ENCODE data around the gene PGBD5. TPM values are rescaled to one million over a fixed set of nuclear protein-coding genes. Genes with fewer than 3 reads are reported as not detected.

PGBD5 gene
- polyA plus RNA-seq, 1 donor: 1.6 TPM

- Histone ChIP-seq H3K27me3 (ENCODE audit: control insufficient read depth, insufficient read depth, low read length) (no peaks in the 10 kb centered on the region), H3K9me3 (ENCODE audit: control insufficient read depth, low read depth, low read length) (no peaks in the 10 kb centered on the region), H3K27ac (ENCODE audit: low read length) (no peak overlapping the region), H3K4me3 (ENCODE audit: low read length) (no peak overlapping the region), H3K36me3 (ENCODE audit: control insufficient read depth, insufficient read depth, low read length) (no peaks in the 10 kb centered on the region), H3K4me1 (ENCODE audit: control insufficient read depth, insufficient read depth, low read length) (no peaks in the 10 kb centered on the region)
- DNase-seq: no peak
- WGBS (ENCODE audit: insufficient coverage, low lambda C conversion rate): no CpG with 5 or more reads among the region's 17 CpGs
Observed at GRCh38 chr1:230319014-230319747, 107.0 kb downstream of the PGBD5 start.

- WGBS (ENCODE audit: insufficient coverage, low lambda C conversion rate): 42% methylated on average over 2 of the region's 23 CpGs
- H3K27me3 ChIP-seq (ENCODE audit: control insufficient read depth, insufficient read depth, low read length): no peaks in the 10 kb centered on the region
- no peaks in the 10 kb centered on the region for H3K9me3 ChIP-seq (ENCODE audit: control insufficient read depth, low read depth, low read length)
- no peak for DNase-seq
- no peak overlapping the region for H3K27ac ChIP-seq (ENCODE audit: low read length)
- no peak overlapping the region for H3K4me3 ChIP-seq (ENCODE audit: low read length)
- no peaks in the 10 kb centered on the region for H3K4me1 ChIP-seq (ENCODE audit: control insufficient read depth, insufficient read depth, low read length)
- H3K36me3 ChIP-seq (ENCODE audit: control insufficient read depth, insufficient read depth, low read length): no peaks in the 10 kb centered on the region
Observed at GRCh38 chr1:230317823-230318819, 108.0 kb downstream of the PGBD5 start.

GRCh38 chr1:230316864-230317745 is 109.0 kb downstream of the PGBD5 start:
- no peaks in the 10 kb centered on the region for H3K27me3 ChIP-seq (ENCODE audit: control insufficient read depth, insufficient read depth, low read length)
- no CpG with 5 or more reads among the region's 23 CpGs for WGBS (ENCODE audit: insufficient coverage, low lambda C conversion rate)
- H3K27ac ChIP-seq (ENCODE audit: low read length): no peak overlapping the region
- H3K36me3 ChIP-seq (ENCODE audit: control insufficient read depth, insufficient read depth, low read length): no peaks in the 10 kb centered on the region
- DNase-seq: no peak
- H3K4me1 ChIP-seq (ENCODE audit: control insufficient read depth, insufficient read depth, low read length): no peaks in the 10 kb centered on the region
- H3K9me3 ChIP-seq (ENCODE audit: control insufficient read depth, low read depth, low read length): no peaks in the 10 kb centered on the region
- no peak overlapping the region for H3K4me3 ChIP-seq (ENCODE audit: low read length)

- Histone ChIP-seq H3K9me3 (ENCODE audit: control insufficient read depth, low read depth, low read length) (no peaks in the 10 kb centered on the region), H3K4me1 (ENCODE audit: control insufficient read depth, insufficient read depth, low read length) (no peaks in the 10 kb centered on the region), H3K27me3 (ENCODE audit: control insufficient read depth, insufficient read depth, low read length) (no peaks in the 10 kb centered on the region), H3K4me3 (ENCODE audit: low read length) (no peak overlapping the region), H3K36me3 (ENCODE audit: control insufficient read depth, insufficient read depth, low read length) (no peaks in the 10 kb centered on the region), H3K27ac (ENCODE audit: low read length) (no peak overlapping the region)
- no CpG with 5 or more reads among the region's 6 CpGs for WGBS (ENCODE audit: insufficient coverage, low lambda C conversion rate)
- DNase-seq: no peak
Observed at GRCh38 chr1:230315099-230315498, 111.0 kb downstream of the PGBD5 start.

- H3K4me3 ChIP-seq (ENCODE audit: low read length): no peak overlapping the region
- H3K4me1 ChIP-seq (ENCODE audit: control insufficient read depth, insufficient read depth, low read length): no peaks in the 10 kb centered on the region
- WGBS (ENCODE audit: insufficient coverage, low lambda C conversion rate): no CpG with 5 or more reads among the region's 8 CpGs
- no peak overlapping the region for H3K27ac ChIP-seq (ENCODE audit: low read length)
- no peaks in the 10 kb centered on the region for H3K9me3 ChIP-seq (ENCODE audit: control insufficient read depth, low read depth, low read length)
- no peaks in the 10 kb centered on the region for H3K27me3 ChIP-seq (ENCODE audit: control insufficient read depth, insufficient read depth, low read length)
- H3K36me3 ChIP-seq (ENCODE audit: control insufficient read depth, insufficient read depth, low read length): no peaks in the 10 kb centered on the region
- no peak for DNase-seq
Observed at GRCh38 chr1:230314142-230314470, 112.0 kb downstream of the PGBD5 start.

- Histone ChIP-seq H3K4me1 (ENCODE audit: control insufficient read depth, insufficient read depth, low read length) (no peaks in the 10 kb centered on the region), H3K36me3 (ENCODE audit: control insufficient read depth, insufficient read depth, low read length) (no peaks in the 10 kb centered on the region), H3K27ac (ENCODE audit: low read length) (no peak overlapping the region), H3K9me3 (ENCODE audit: control insufficient read depth, low read depth, low read length) (no peaks in the 10 kb centered on the region), H3K27me3 (ENCODE audit: control insufficient read depth, insufficient read depth, low read length) (no peaks in the 10 kb centered on the region), H3K4me3 (ENCODE audit: low read length) (no peak overlapping the region)
- WGBS (ENCODE audit: insufficient coverage, low lambda C conversion rate): 0% methylated on average over 1 of the region's 12 CpGs
- DNase-seq: no peak
Observed at GRCh38 chr1:230313453-230314141, 112.5 kb downstream of the PGBD5 start.

- Histone ChIP-seq H3K4me3 (ENCODE audit: low read length) (no peak overlapping the region), H3K27me3 (ENCODE audit: control insufficient read depth, insufficient read depth, low read length) (no peaks in the 10 kb centered on the region), H3K36me3 (ENCODE audit: control insufficient read depth, insufficient read depth, low read length) (no peaks in the 10 kb centered on the region), H3K27ac (ENCODE audit: low read length) (no peak overlapping the region), H3K9me3 (ENCODE audit: control insufficient read depth, low read depth, low read length) (no peaks in the 10 kb centered on the region), H3K4me1 (ENCODE audit: control insufficient read depth, insufficient read depth, low read length) (no peaks in the 10 kb centered on the region)
- no peak for DNase-seq
- no CpG with 5 or more reads among the region's 3 CpGs for WGBS (ENCODE audit: insufficient coverage, low lambda C conversion rate)
Observed at GRCh38 chr1:230312676-230313075, 113.5 kb downstream of the PGBD5 start.

GRCh38 chr1:230310381-230311163 is 115.6 kb downstream of the PGBD5 start:
- Histone ChIP-seq H3K36me3 (ENCODE audit: control insufficient read depth, insufficient read depth, low read length) (no peaks in the 10 kb centered on the region), H3K4me1 (ENCODE audit: control insufficient read depth, insufficient read depth, low read length) (no peaks in the 10 kb centered on the region), H3K4me3 (ENCODE audit: low read length) (no peak overlapping the region), H3K27me3 (ENCODE audit: control insufficient read depth, insufficient read depth, low read length) (no peaks in the 10 kb centered on the region), H3K9me3 (ENCODE audit: control insufficient read depth, low read depth, low read length) (no peaks in the 10 kb centered on the region), H3K27ac (ENCODE audit: low read length) (no peak overlapping the region)
- WGBS (ENCODE audit: insufficient coverage, low lambda C conversion rate): no CpG with 5 or more reads among the region's 14 CpGs
- peak; percentile 50 to 67 for DNase-seq

- WGBS (ENCODE audit: insufficient coverage, low lambda C conversion rate): 100% methylated on average over 3 of the region's 15 CpGs
- Histone ChIP-seq H3K4me1 (ENCODE audit: control insufficient read depth, insufficient read depth, low read length) (no peaks in the 10 kb centered on the region), H3K36me3 (ENCODE audit: control insufficient read depth, insufficient read depth, low read length) (no peaks in the 10 kb centered on the region), H3K4me3 (ENCODE audit: low read length) (no peak overlapping the region), H3K27me3 (ENCODE audit: control insufficient read depth, insufficient read depth, low read length) (no peaks in the 10 kb centered on the region), H3K27ac (ENCODE audit: low read length) (no peak overlapping the region), H3K9me3 (ENCODE audit: control insufficient read depth, low read depth, low read length) (no peaks in the 10 kb centered on the region)
- no peak for DNase-seq
Observed at GRCh38 chr1:230309646-230310177, 116.4 kb downstream of the PGBD5 start.
